A549 (cell line): ENCODE data around the gene CCSER1. TPM values are rescaled to one million over a fixed set of nuclear protein-coding genes. Genes with fewer than 3 reads are reported as not detected.
"Not testable (repeated sequence)": the region's sequence is repeated elsewhere in the genome, so short reads cannot be mapped to it uniquely, and the experiment has no call there.

Experiments used
- ATAC-seq, 2 experiments: fragments of 200-7000 bp in 1 of 2; fragments of >200 bp in 1 of 2; cut with Nextera tagmentation in 1 of 2; cut with Tn5 transposase in 1 of 2; 3 replicates each; pipeline versions ENCODE4 v1.8.0 to v1.9.1; 2018 to 2020; ENCODE audit warnings: mild to moderate bottlenecking in 1 of 2, moderate library complexity in 1 of 2
- CTCF ChIA-PET: fragments of 300-600 bp; sonication (Branson Sonifier 250); formaldehyde crosslinking; extraction: SDS; loops from one replicate; lab custom pipeline; 2021; ENCODE audit warnings: antibody characterized with exemption, inconsistent platforms; lab: Yijun Ruan, JAX
- POLR2A ChIA-PET: fragments of 350-600 bp; formaldehyde crosslinking; extraction: SDS; loops from one replicate; lab custom pipeline; 2021; ENCODE audit warnings: antibody characterized with exemption, inconsistent platforms; lab: Yijun Ruan, JAX
- DNase-seq, 2 experiments: peaks; one replicate each; pipeline versions ENCODE4 v3.0.0 to v3.0.0-alpha.2; 2011 to 2016; ENCODE audit warnings: low read depth in 1 of 2, low spot score in 1 of 2
- FAIRE-seq: peaks from 2 replicates; lab custom pipeline; 2011; peaks lifted over from hg19 to GRCh38; lab: Jason Lieb, UNC
- H3K27ac ChIP-seq, 2 experiments: fragments of >200 bp; sonication (Bioruptor Twin); formaldehyde crosslinking; 3 replicates each; pipeline ENCODE4 v1.5.1; 2016 to 2017
- H3K4me1 ChIP-seq: fragments of >200 bp; sonication (Bioruptor Twin); formaldehyde crosslinking; 3 replicates; pipeline ENCODE4 v1.6.1; 2016
- H3K4me2 ChIP-seq: fragments of >200 bp; sonication (Bioruptor Twin); formaldehyde crosslinking; 3 replicates; pipeline ENCODE4 v1.6.1; 2016
- H3K4me3 ChIP-seq: fragments of >200 bp; sonication (Bioruptor Twin); formaldehyde crosslinking; 3 replicates; pipeline ENCODE4 v1.5.1; 2016
- H3K9me3 ChIP-seq: fragments of >200 bp; sonication (Bioruptor Twin); formaldehyde crosslinking; 3 replicates; pipeline ENCODE4 v1.6.1; 2016
- BHLHE40 ChIP-seq: IDR thresholded peaks from 2 replicates; pipeline ENCODE4 v1.6.1; 2012; ENCODE audit warnings: low read depth, low read length, inconsistent platforms
- CHD2 ChIP-seq: fragments of 150-350 bp; IDR thresholded peaks from 2 replicates; pipeline ENCODE4 v1.6.1; 2014; ENCODE audit warnings: low read length; ENCODE audit not compliant: partially characterized antibody
- EHF ChIP-seq: fragments of 250-450 bp; sonication (Bioruptor Pico); IDR thresholded peaks from 2 replicates; pipeline ENCODE4 v1.5.0; 2020; ENCODE audit warnings: mild to moderate bottlenecking
- ESRRA ChIP-seq: fragments of 150-350 bp; IDR thresholded peaks from 2 replicates; pipeline ENCODE4 v1.6.1; 2014; ENCODE audit warnings: mild to moderate bottlenecking, low read length, borderline replicate concordance
- FOXS1 ChIP-seq: fragments of 250-450 bp; sonication (Bioruptor Pico); IDR thresholded peaks from 2 replicates; pipeline ENCODE4 v1.5.0; 2020; ENCODE audit warnings: mild to moderate bottlenecking, moderate library complexity
- HOXB13 ChIP-seq: fragments of 250-450 bp; sonication (Bioruptor Pico); IDR thresholded peaks from 2 replicates; pipeline ENCODE4 v1.5.0; 2020; ENCODE audit warnings: low read depth, mild to moderate bottlenecking, moderate library complexity
- JUNB ChIP-seq: fragments of >200 bp; sonication (Bioruptor Twin); formaldehyde crosslinking; IDR thresholded peaks from 2 replicates; pipeline ENCODE4 v1.6.1; 2016
- KDM1A ChIP-seq: fragments of 200-600 bp; sonication (generic); IDR thresholded peaks from 2 replicates; pipeline ENCODE4 v1.6.1; 2016; ENCODE audit warnings: low read depth, mild to moderate bottlenecking
- KDM5A ChIP-seq: fragments of 200-600 bp; sonication (generic); IDR thresholded peaks from 2 replicates; pipeline ENCODE4 v1.6.1; 2016; ENCODE audit warnings: antibody characterized with exemption, mild to moderate bottlenecking
- MAFK ChIP-seq: fragments of 450-650 bp; IDR thresholded peaks from 2 replicates; pipeline ENCODE4 v1.6.1; 2014; ENCODE audit not compliant: partially characterized antibody
- POLR2A ChIP-seq: IDR thresholded peaks from 2 replicates; pipeline ENCODE4 v1.6.1; 2012; ENCODE audit warnings: mild to moderate bottlenecking, low read length
- POLR2AphosphoS2 ChIP-seq: conservative IDR thresholded peaks from 2 replicates; pipeline ENCODE4 v1.6.1; 2012; ENCODE audit warnings: low read length, improper control_type of control experiment, inconsistent platforms
- RAD21 ChIP-seq, 2 experiments: fragments of >200 bp in 1 of 2; sonication (Bioruptor Twin) in 1 of 2; formaldehyde crosslinking in 1 of 2; IDR thresholded peaks in 1 of 2; conservative IDR thresholded peaks in 1 of 2; 2 replicates in 1 of 2; 3 replicates in 1 of 2; pipeline ENCODE4 v1.6.1; 2012 to 2018; ENCODE audit warnings: inconsistent platforms in 1 of 2
- RCOR1 ChIP-seq: fragments of 150-350 bp; IDR thresholded peaks from 2 replicates; pipeline ENCODE4 v1.6.1; 2014; ENCODE audit warnings: antibody characterized with exemption, low read length, low read depth
- SREBF2 ChIP-seq: fragments of 450-650 bp; IDR thresholded peaks from 2 replicates; pipeline ENCODE4 v1.6.1; 2014; ENCODE audit warnings: mild to moderate bottlenecking, moderate library complexity
- TP53 ChIP-seq: fragments of 250-450 bp; sonication (Bioruptor Pico); IDR thresholded peaks from 2 replicates; pipeline ENCODE4 v1.5.0; 2021; ENCODE audit warnings: mild to moderate bottlenecking, moderate library complexity
- WGBS: methylation state at CpG from one replicate; pipeline ENCODE4 v1.1.6; 2017; ENCODE audit errors: missing lambda C conversion rate; 5-methylcytosine and 5-hydroxymethylcytosine counted together
- polyA plus RNA-seq, 4 experiments: library from polyadenylated mRNA; depleted of rRNA in 3 of 4; stranded (reverse); fragments of >200 nt; fragmentation: RNase III in 1 of 4; extraction: RNeasy Plus Mini Kit Qiagen cat#74134 plus additional on column Dnase treatment in 1 of 4; gene quantifications; 2 replicates in 3 of 4; 3 replicates in 1 of 4; pipeline ENCODE4 v1.2.3, GENCODE V29; 2011 to 2017
- TF ChIP-seq, protein P1 (sequence below): fragments of 150-350 bp; IDR thresholded peaks from 2 replicates; pipeline ENCODE4 v1.6.1; 2014; ENCODE audit warnings: low read depth, mild to moderate bottlenecking, low read length
- TF ChIP-seq, protein P2 (sequence below): IDR thresholded peaks from 2 replicates; pipeline ENCODE4 v1.6.1; 2012; ENCODE audit warnings: low read depth, borderline replicate concordance
- TF ChIP-seq, protein P3 (sequence below): IDR thresholded peaks from 2 replicates; pipeline ENCODE4 v1.6.1; 2012
- TF ChIP-seq, protein P4 (sequence below): fragments of 450-650 bp; IDR thresholded peaks from 2 replicates; pipeline ENCODE4 v1.6.1; 2014; ENCODE audit warnings: antibody characterized with exemption
- TF ChIP-seq, protein P5 (sequence below): fragments of >200 bp; sonication (Bioruptor Twin); formaldehyde crosslinking; IDR thresholded peaks from 3 replicates; pipeline ENCODE4 v1.6.1; 2016
- TF ChIP-seq, protein P6 (sequence below): fragments of 250-450 bp; sonication (Bioruptor Pico); IDR thresholded peaks from 2 replicates; pipeline ENCODE4 v1.5.0; 2020; ENCODE audit warnings: low read depth, mild to moderate bottlenecking, moderate library complexity

The CCSER1 gene
- polyA plus RNA-seq, 2 of the 4 experiments (the other 2 are of a cell fraction), result 0.06 TPM; not detected in 1

DNA sequence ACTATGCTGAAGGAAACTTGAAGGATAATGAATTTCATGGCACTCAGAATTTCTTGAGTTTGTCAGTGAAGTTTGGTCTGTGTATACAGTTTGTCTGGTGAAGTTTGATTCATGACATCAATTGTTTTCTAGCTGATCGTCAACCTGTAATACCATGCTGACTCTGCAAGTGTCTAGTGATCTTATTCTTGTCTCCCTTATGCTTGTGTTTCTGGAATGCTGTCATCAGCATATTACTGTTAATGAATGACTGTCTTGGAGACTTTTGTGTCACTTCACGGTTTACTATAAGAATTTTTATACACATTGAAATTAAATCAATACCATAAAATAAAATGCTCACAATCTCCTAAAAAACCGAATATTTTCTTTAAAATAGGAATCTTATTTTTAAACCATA lies 779.0 kb downstream of the CCSER1 start:
- Histone ChIP-seq H3K27ac (no peak overlapping the region), H3K9me3 (no peaks in the 10 kb centered on the region), H3K4me1 (no peaks in the 10 kb centered on the region), H3K4me2 (no peak overlapping the region), H3K4me3 (no peak overlapping the region)
- 32% methylated on average over 3 of the region's 3 CpGs for WGBS
- FAIRE-seq, result no peak
- ChIA-PET CTCF (no interaction called here), POLR2A (no interaction called here)
- peak; percentile 41 for TF ChIP-seq MAFK
- TF ChIP-seq KDM5A, result no peak
- no peak for TF ChIP-seq CHD2
- TF ChIP-seq, protein P1, sequence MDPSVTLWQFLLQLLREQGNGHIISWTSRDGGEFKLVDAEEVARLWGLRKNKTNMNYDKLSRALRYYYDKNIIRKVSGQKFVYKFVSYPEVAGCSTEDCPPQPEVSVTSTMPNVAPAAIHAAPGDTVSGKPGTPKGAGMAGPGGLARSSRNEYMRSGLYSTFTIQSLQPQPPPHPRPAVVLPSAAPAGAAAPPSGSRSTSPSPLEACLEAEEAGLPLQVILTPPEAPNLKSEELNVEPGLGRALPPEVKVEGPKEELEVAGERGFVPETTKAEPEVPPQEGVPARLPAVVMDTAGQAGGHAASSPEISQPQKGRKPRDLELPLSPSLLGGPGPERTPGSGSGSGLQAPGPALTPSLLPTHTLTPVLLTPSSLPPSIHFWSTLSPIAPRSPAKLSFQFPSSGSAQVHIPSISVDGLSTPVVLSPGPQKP, result no peak
- no peak for TF ChIP-seq RCOR1
- TF ChIP-seq, protein P2, sequence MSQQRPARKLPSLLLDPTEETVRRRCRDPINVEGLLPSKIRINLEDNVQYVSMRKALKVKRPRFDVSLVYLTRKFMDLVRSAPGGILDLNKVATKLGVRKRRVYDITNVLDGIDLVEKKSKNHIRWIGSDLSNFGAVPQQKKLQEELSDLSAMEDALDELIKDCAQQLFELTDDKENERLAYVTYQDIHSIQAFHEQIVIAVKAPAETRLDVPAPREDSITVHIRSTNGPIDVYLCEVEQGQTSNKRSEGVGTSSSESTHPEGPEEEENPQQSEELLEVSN, result no peak
- ATAC-seq, result no peak
- DNase-seq, result no peak

DNA sequence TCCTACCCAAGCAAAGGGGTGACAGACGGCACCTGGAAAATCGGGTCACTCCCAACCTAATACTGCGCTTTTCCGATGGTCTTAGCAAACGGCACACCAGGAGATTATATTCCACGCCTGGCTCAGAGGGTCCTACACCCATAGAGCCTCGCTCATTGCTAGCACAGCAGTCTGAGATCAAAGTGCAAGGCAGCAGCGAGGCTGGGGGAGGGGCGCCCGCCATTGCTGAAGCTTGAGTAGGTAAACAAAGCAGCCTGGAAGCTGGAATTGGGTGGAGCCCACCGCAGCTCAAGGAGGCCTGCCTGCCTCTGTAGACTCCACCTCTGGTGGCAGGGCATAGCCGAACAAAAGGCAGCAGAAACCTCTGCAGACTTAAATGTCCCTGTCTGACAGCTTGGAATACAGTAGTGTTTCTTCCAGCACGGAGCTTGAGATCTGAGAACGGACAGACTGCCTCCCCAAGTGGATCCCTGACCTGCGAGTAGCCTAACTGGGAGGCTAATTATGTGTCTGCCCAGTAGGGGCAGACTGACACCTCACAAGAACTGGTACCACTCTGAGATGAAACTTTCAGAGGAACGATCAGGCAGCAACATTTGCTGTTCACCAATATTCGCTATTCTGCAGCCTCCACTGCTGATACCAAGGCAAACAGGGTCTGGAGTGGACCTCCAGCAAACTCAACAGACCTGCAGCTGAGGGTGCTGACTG lies 784.7 kb downstream of the CCSER1 start:
- ATAC-seq, FAIRE-seq, H3K4me2 ChIP-seq, DNase-seq, H3K4me3 ChIP-seq, CTCF ChIA-PET, H3K9me3 ChIP-seq, H3K27ac ChIP-seq, H3K4me1 ChIP-seq, POLR2A ChIA-PET: not testable (repeated sequence)
- WGBS, result 48% methylated on average over 13 of the region's 17 CpGs

DNA sequence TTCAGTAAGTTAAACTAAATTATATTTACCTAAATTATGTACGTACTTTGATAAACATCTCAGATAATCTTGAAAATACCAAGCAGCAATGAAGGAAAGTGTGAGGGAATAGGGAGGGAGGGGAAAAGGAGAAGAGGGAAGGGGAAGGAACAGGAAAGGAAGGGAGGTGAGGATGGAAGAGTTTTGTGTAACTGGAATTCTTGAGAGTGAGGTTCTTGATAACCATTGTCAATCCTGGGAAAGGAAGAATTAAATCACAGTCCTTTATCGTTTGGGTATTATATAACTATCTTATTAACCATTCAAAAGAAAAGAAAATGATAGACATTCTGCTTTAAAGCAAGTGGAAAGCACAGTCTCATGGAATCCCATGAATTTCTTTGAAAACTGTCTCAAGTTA lies 795.0 kb downstream of the CCSER1 start:
- Histone ChIP-seq H3K27ac (no peak overlapping the region), H3K9me3 (no peaks in the 10 kb centered on the region), H3K4me1 (no peaks in the 10 kb centered on the region), H3K4me3 (no peak overlapping the region), H3K4me2 (no peak overlapping the region)
- ChIA-PET POLR2A (no interaction called here), CTCF (no interaction called here)
- ATAC-seq (no peak), FAIRE-seq (no peak), DNase-seq (no peak)
- WGBS, result 47% methylated on average over 2 of the region's 2 CpGs
- TF ChIP-seq, protein P3, sequence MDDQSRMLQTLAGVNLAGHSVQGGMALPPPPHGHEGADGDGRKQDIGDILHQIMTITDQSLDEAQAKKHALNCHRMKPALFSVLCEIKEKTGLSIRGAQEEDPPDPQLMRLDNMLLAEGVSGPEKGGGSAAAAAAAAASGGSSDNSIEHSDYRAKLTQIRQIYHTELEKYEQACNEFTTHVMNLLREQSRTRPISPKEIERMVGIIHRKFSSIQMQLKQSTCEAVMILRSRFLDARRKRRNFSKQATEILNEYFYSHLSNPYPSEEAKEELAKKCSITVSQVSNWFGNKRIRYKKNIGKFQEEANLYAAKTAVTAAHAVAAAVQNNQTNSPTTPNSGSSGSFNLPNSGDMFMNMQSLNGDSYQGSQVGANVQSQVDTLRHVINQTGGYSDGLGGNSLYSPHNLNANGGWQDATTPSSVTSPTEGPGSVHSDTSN, result no peak
- TF ChIP-seq ESRRA (no peak), KDM5A (no peak), KDM1A (no peak), POLR2AphosphoS2 (no peak), FOXS1 (CRISPR knock-in tag) (no peak)
- TF ChIP-seq, protein P4, sequence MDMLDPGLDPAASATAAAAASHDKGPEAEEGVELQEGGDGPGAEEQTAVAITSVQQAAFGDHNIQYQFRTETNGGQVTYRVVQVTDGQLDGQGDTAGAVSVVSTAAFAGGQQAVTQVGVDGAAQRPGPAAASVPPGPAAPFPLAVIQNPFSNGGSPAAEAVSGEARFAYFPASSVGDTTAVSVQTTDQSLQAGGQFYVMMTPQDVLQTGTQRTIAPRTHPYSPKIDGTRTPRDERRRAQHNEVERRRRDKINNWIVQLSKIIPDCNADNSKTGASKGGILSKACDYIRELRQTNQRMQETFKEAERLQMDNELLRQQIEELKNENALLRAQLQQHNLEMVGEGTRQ, result no peak
- TF ChIP-seq, protein P5, sequence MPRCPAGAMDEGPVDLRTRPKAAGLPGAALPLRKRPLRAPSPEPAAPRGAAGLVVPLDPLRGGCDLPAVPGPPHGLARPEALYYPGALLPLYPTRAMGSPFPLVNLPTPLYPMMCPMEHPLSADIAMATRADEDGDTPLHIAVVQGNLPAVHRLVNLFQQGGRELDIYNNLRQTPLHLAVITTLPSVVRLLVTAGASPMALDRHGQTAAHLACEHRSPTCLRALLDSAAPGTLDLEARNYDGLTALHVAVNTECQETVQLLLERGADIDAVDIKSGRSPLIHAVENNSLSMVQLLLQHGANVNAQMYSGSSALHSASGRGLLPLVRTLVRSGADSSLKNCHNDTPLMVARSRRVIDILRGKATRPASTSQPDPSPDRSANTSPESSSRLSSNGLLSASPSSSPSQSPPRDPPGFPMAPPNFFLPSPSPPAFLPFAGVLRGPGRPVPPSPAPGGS, result no peak

DNA sequence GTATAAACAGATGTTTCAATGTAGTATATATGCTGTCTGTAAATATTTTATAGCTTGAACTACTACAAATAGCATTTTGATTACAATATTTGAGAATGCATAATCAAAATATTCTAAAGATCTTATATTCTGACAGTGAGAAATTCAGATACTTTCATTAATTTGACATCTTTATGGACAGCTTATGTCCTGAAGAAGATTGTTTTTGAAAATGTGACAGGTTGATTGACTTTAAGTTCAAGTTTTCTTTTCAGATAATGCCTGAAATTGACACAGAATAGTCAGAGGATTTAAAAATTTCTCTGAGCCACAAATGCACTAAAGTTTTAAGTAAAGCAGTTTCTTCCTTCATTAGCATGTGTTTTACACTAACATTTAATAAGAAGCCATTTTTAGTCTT lies 799.8 kb downstream of the CCSER1 start:
- Histone ChIP-seq H3K27ac (no peak overlapping the region), H3K9me3 (no peaks in the 10 kb centered on the region), H3K4me2 (no peak overlapping the region), H3K4me1 (no peaks in the 10 kb centered on the region), H3K4me3 (no peak overlapping the region)
- FAIRE-seq (no peak), DNase-seq (no peak), ATAC-seq (no peak)
- CTCF ChIA-PET, result no interaction called here
- TF ChIP-seq HOXB13, result no peak
- TF ChIP-seq, protein P1, result no peak
- no peak for TF ChIP-seq SREBF2
- no peak for TF ChIP-seq BHLHE40
- TF ChIP-seq RAD21 (conservative IDR thresholded peaks at IDR 0.05 in 1 of 2, IDR thresholded peaks at IDR 0.05 in 1 of 2), result no peak
- no peak for TF ChIP-seq JUNB
- no peak for TF ChIP-seq EHF (CRISPR knock-in tag)
- TF ChIP-seq TP53 (CRISPR knock-in tag), result no peak
- TF ChIP-seq, protein P6, sequence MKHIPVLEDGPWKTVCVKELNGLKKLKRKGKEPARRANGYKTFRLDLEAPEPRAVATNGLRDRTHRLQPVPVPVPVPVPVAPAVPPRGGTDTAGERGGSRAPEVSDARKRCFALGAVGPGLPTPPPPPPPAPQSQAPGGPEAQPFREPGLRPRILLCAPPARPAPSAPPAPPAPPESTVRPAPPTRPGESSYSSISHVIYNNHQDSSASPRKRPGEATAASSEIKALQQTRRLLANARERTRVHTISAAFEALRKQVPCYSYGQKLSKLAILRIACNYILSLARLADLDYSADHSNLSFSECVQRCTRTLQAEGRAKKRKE (CRISPR knock-in tag), result no peak
- TF ChIP-seq POLR2A, result no peak
- POLR2A ChIA-PET, result no interaction called here
